ENCODE measurements around the gene PLA2G5.

DNA sequence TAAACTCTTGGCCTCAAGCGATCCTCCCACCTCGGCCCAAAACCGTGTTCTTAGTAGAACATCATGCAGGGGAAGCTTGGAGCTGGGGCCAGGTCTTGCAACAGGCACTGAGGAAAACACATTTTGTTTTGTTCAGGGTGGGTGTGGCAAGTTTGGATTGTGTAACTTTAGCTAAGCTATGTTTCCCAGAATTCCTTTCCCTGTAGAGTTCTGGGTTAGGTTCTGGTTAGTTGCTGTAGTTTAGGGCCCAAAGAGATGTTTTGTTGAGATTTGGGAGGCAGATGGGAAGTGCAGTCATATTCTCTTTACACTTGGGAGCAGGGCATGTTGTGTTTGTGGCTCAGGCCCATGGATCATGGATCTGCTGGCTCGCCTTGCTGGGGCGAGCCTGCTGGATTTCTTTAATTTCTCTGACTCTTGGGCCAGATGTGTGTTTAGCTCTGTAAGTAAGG lies 24.0 kb downstream of the PLA2G5 start:
- TF ChIP-seq, protein P1, sequence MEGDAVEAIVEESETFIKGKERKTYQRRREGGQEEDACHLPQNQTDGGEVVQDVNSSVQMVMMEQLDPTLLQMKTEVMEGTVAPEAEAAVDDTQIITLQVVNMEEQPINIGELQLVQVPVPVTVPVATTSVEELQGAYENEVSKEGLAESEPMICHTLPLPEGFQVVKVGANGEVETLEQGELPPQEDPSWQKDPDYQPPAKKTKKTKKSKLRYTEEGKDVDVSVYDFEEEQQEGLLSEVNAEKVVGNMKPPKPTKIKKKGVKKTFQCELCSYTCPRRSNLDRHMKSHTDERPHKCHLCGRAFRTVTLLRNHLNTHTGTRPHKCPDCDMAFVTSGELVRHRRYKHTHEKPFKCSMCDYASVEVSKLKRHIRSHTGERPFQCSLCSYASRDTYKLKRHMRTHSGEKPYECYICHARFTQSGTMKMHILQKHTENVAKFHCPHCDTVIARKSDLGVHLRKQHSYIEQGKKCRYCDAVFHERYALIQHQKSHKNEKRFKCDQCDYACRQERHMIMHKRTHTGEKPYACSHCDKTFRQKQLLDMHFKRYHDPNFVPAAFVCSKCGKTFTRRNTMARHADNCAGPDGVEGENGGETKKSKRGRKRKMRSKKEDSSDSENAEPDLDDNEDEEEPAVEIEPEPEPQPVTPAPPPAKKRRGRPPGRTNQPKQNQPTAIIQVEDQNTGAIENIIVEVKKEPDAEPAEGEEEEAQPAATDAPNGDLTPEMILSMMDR (IDR thresholded peaks at IDR 0.05; ENCODE audit: low read depth, low read length) = no peak
- TF ChIP-seq EZH2phosphoT487 (IDR thresholded peaks at IDR 0.05; ENCODE audit: low read depth) = no peak
